Heart right ventricle (tissue), 16 donors: ENCODE measurements around the gene SEC14L5. TPM values are rescaled to one million over a fixed set of nuclear protein-coding genes. Genes with fewer than 3 reads are reported as not detected.

ENCODE experiments used
- ATAC-seq, 8 donors: fragments of 200-7000 bp; cut with Tn5 transposase; one replicate each; pipeline ENCODE4 v1.9.1; 2020; ENCODE audit warnings: mild to moderate bottlenecking in 8 of 8, moderate library complexity in 8 of 8, moderate number of reproducible peaks in 1 of 8
- DNase-seq, 2 donors: peaks; one replicate each; pipeline ENCODE4 v3.0.0-alpha.2; 2020
- H3K27ac ChIP-seq, 10 donors: fragments of 200-600 bp; sonication (generic) in 2 of 10; one replicate each; pipeline versions ENCODE4 v1.5.0 to v1.8.0; 2020 to 2022; ENCODE audit warnings: mild to moderate bottlenecking in 3 of 10
- H3K27me3 ChIP-seq, 7 donors: fragments of 200-600 bp; one replicate each; pipeline ENCODE4 v1.8.0; 2021 to 2022; ENCODE audit warnings: mild to moderate bottlenecking in 2 of 7
- H3K36me3 ChIP-seq, 9 donors: fragments of 200-600 bp; sonication (generic) in 1 of 9; one replicate each; pipeline versions ENCODE4 v1.5.0 to v1.8.0; 2020 to 2022; ENCODE audit warnings: mild to moderate bottlenecking in 2 of 9
- H3K4me1 ChIP-seq, 9 donors: fragments of 200-600 bp; sonication (generic) in 1 of 9; one replicate each; pipeline versions ENCODE4 v1.5.0 to v1.8.0; 2020 to 2022; ENCODE audit warnings: mild to moderate bottlenecking in 4 of 9
- H3K4me3 ChIP-seq, 10 donors: fragments of 200-600 bp; sonication (generic) in 2 of 10; one replicate each; pipeline versions ENCODE4 v1.5.0 to v1.8.0; 2020 to 2022; ENCODE audit warnings: mild to moderate bottlenecking in 7 of 10, moderate library complexity in 2 of 10
- H3K9me3 ChIP-seq, 11 donors: fragments of 200-600 bp in 10 of 11; sonication (generic) in 2 of 11; one replicate each; pipeline versions ENCODE4 v1.5.0 to v1.8.0; 2013 to 2022; ENCODE audit warnings: mild to moderate bottlenecking in 2 of 11, control low read depth in 1 of 11, moderate library complexity in 1 of 11
- WGBS, 2 donors: extraction: QIAGEN DNeasy Blood & Tissue Kit; methylation state at CpG; one replicate each; pipeline ENCODE4 v1.1.7; 2013; ENCODE audit warnings: inconsistent platforms in 1 of 2; 5-methylcytosine and 5-hydroxymethylcytosine counted together
- intact Hi-C, 10 donors: fragments of 100-400 bp; cut with DNase I; formaldehyde crosslinking; loops; one replicate each; pipeline versions ENCODE4 v1.11.1 to v1.14.2; 2022
- polyA plus RNA-seq, 2 donors: library from polyadenylated mRNA; stranded (reverse); fragments of 200-250 nt; gene quantifications; one replicate each; pipeline ENCODE4 v1.2.3, GENCODE V29; 2013
- total RNA-seq, 10 donors: library from RNA; stranded (reverse); fragmentation: NEBNext Ultra II Directional in 3 of 10; extraction: Animal tissue kit (Norgen Biotek cat#: 25700) in 3 of 10; gene quantifications; one replicate each; pipeline versions ENCODE4 v1.2.1 to v1.2.4, GENCODE V29; 2021 to 2023
- TF ChIP-seq, protein P1 (sequence below), 9 donors: fragments of 200-600 bp; sonication (generic) in 2 of 9; IDR thresholded peaks; one replicate each; pipeline versions ENCODE4 v1.5.0 to v1.8.0; 2021 to 2022; ENCODE audit warnings: antibody characterized with exemption in 9 of 9, mild to moderate bottlenecking in 5 of 9, moderate library complexity in 1 of 9
- donor health status: Arrhythmogenic right ventricular cardiomyopathy.
- donor health status: ischemic (EF 13 %, LVEDD 7.1; RV severe dilation, severe dysfunction).
- donor health status: healthy with polysubstance abuse.
- donor health status: DM: no; HTN: yes; CAD: no.
- donor health status: DM: no; HTN: no; CAD: no.
- donor health status: ischemic (EF 25% LVEDD 6.9; RV normal size, moderate dysfunction).
- donor health status: ischemic (EF 25% LVEDD 5.7; RV mildly dilated, moderate dysfunction).
- donor health status: healthy.
- donor health status: DM: yes; HTN: yes; CAD: no.
- donor health status: Ischemic cardiomyopathy.
- donor health status: ischemic (EF 35%, LVEDD 5.7; RV mildly dilated, moderate dysfunction).
- donor health status: nonischemic (EF 11% LVEDD 7.7; RV severe dilation, severe dysfunction).
- donor health status: DM: yes; HTN: yes; CAD: no.
- donor health status: PGD.
- donor health status: ischemic (EF 29% LVEDD 5.4; RV normal size, mild dysfunction).
- donor health status: nonischemic (EF 23%, LVEDD 6.1; RV moderate dilation, normal function).

SEC14L5 gene
- total and polyA plus RNA-seq, 12 donors: 0.04 to 28.4 (median 11.0) TPM

DNA sequence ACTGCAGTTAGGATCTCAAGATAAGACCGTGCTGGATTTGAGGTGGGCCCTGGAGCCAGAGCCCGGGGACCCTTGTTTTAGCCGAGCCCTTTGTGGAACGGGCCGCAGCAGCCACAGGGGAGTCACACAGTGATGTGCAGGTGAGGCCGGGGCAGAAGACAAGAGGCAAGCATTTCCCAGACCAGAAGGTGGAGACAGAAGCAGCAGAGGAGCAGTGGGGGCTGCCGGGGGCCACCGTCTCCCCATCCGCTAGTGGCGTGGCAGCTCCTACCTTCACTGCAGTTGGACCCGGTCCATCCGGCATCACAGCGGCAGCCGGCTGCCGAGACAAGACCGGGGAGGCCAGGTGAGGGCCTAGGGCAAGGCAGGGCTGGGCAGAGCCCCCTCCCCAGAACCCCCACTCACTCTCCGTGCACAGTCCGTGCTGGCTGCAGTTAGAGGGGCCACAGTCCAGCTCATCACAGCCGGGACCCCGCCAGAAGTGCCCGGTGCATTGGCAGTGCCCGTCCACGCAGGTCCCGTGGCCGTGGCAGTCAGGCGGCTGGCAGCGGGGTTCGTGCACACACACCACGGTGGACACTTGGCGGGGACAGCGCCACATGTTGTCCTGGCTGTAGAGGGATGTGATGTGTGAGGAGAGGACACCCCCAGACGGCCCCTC, 69.6 kb downstream of the SEC14L5 start:
- Histone ChIP-seq H3K9me3 (no peaks in the 10 kb centered on the region), H3K27ac (no peak overlapping the region), H3K36me3 (peaks cover 0 to 40% (median 0%) of the 10 kb centered on the region in 9 donors), H3K4me3 (no peak overlapping the region), H3K27me3 (no peaks in the 10 kb centered on the region), H3K4me1 (peaks cover 0 to 18% (median 6%) of the 10 kb centered on the region in 9 donors)
- DNase-seq (no peak), ATAC-seq (peak in 1 of 8 donors; percentile 5)
- intact Hi-C loops: no loop called here
- TF ChIP-seq, protein P1, sequence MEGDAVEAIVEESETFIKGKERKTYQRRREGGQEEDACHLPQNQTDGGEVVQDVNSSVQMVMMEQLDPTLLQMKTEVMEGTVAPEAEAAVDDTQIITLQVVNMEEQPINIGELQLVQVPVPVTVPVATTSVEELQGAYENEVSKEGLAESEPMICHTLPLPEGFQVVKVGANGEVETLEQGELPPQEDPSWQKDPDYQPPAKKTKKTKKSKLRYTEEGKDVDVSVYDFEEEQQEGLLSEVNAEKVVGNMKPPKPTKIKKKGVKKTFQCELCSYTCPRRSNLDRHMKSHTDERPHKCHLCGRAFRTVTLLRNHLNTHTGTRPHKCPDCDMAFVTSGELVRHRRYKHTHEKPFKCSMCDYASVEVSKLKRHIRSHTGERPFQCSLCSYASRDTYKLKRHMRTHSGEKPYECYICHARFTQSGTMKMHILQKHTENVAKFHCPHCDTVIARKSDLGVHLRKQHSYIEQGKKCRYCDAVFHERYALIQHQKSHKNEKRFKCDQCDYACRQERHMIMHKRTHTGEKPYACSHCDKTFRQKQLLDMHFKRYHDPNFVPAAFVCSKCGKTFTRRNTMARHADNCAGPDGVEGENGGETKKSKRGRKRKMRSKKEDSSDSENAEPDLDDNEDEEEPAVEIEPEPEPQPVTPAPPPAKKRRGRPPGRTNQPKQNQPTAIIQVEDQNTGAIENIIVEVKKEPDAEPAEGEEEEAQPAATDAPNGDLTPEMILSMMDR (IDR thresholded peaks at IDR 0.05): no peak
- WGBS, 2 donors: 94 to 95% methylated on average over 32 of the region's 32 CpGs

- Histone ChIP-seq H3K4me3 (no peak overlapping the region), H3K9me3 (no peaks in the 10 kb centered on the region), H3K36me3 (peaks cover 0 to 40% (median 0%) of the 10 kb centered on the region in 9 donors), H3K4me1 (peaks cover 0 to 24% (median 12%) of the 10 kb centered on the region in 9 donors), H3K27ac (no peak overlapping the region), H3K27me3 (no peaks in the 10 kb centered on the region)
- 89 to 92% methylated on average over 18 of the region's 18 CpGs for WGBS, 2 donors
- ATAC-seq (no peak), DNase-seq (no peak)
- intact Hi-C loops: no loop called here
- TF ChIP-seq, protein P1 (IDR thresholded peaks at IDR 0.05): no peak
Measured at GRCh38 chr16:5028950-5029475, 70.9 kb downstream of the SEC14L5 start.

DNA sequence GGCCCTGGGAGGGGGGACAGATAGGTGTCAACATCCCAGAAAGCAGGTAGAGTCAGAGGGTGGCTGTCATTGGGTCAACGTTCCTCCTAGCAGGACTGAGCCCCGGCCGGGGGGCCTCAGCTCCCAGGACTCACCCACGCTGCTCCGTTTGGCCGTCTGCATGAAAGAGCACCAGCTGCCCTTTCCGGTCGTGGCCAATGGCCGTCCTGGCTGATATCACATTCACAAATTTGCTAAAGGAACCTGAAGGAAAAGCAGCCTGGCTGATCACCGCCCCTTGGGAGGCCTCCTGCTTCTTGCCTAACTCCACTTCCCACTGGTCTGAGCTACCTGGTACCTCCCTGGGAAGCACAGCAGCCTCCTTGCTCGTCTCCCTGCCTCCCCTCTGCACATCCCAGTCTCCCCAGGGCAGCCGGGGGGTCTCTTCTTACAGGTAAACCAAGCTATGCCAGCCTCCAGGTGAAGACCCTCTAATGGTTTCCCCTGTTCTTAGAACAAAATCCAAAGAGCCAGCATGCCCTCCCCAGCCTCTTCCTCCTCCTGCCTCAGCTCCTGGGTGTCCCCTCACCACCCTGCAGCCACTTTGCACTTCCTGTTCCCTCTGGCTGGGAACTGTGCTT, 72.2 kb downstream of the SEC14L5 start:
- H3K27ac ChIP-seq: no peak overlapping the region
- H3K9me3 ChIP-seq: no peaks in the 10 kb centered on the region
- H3K4me1 ChIP-seq: peaks cover 0 to 22% (median 18%) of the 10 kb centered on the region in 9 donors
- intact Hi-C loops: loop anchor here in 1 of 10 donors (5.0 kb wide), 1 partner anchor 42 kb away; the partner anchor contains the start of gene ALG1
- H3K4me3 ChIP-seq: no peak overlapping the region
- no peaks in the 10 kb centered on the region for H3K27me3 ChIP-seq
- peaks cover 0 to 40% (median 0%) of the 10 kb centered on the region in 9 donors for H3K36me3 ChIP-seq
- no peak for ATAC-seq
- TF ChIP-seq, protein P1 (IDR thresholded peaks at IDR 0.05): no peak
- no peak for DNase-seq
- WGBS, 2 donors: 86% methylated on average over 12 of the region's 12 CpGs

- H3K36me3 ChIP-seq: peaks cover 0 to 40% (median 0%) of the 10 kb centered on the region in 9 donors
- intact Hi-C loops: loop anchor here in 1 of 10 donors (5.0 kb wide), 1 partner anchor 41 kb away; the partner anchor contains the start of gene ALG1
- no peaks in the 10 kb centered on the region for H3K9me3 ChIP-seq
- H3K27me3 ChIP-seq: no peaks in the 10 kb centered on the region
- ATAC-seq (no peak), DNase-seq (no peak)
- 70 to 83% methylated on average over 7 of the region's 7 CpGs for WGBS, 2 donors
- TF ChIP-seq, protein P1 (IDR thresholded peaks at IDR 0.05): no peak
- H3K4me3 ChIP-seq: no peak overlapping the region
- H3K27ac ChIP-seq: no peak overlapping the region
- H3K4me1 ChIP-seq: peaks cover 0 to 28% (median 22%) of the 10 kb centered on the region in 9 donors
Measured at GRCh38 chr16:5031601-5032000, 73.5 kb downstream of the SEC14L5 start.
